Measurements from ENCODE around the gene UROC1. TPM values are rescaled to one million over a fixed set of nuclear protein-coding genes. Genes with fewer than 3 reads are reported as not detected.

Gene UROC1
- total RNA-seq, 1 experiment from 2014 or later: not detected

DNA sequence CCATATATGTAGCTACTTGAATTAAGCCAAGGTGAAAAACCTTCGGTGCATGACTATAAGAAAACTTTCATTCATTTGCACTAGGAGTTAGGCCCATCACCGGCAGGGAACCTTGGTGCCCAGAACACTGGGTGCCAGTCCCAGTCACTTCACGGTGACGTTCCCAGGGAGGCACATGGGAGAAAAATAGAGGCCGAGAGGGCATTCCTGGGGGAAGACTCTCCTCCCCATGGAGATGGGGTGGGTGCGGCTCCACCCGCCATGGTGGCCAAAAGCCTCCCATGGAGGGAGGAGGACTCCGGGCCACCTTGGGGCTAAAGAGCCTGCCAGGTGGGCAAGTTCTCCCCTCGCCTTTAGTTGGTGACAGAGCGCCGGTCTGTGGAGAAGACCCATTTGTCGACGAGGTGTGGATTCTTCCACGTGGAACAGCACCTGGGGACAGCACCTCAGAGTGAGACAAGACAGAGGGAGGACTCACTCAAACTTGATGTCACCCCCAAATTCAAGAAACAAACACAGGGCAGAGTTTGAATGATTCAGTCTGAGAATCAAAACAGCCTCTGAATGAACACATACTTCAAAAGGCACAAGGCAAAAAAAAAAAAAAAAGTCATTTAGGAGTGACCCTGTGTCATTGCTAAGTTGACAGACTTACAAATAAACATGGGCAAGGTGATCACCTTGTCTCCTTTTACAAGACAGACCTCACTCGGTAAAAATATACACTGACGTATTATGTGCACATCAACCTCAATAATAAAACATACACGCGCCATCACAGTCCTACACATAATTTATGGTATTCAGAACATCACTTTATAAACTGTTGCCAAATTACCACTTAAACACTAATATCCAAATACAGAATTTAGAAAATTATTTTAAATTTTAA is 80.5 kb downstream of the UROC1 start:
- in situ Hi-C loops (cut with HindIII; ENCODE audit: low sequenced_read_pairs): no loop called here
- no peak for DNase-seq (ENCODE audit: low spot score)

DNA sequence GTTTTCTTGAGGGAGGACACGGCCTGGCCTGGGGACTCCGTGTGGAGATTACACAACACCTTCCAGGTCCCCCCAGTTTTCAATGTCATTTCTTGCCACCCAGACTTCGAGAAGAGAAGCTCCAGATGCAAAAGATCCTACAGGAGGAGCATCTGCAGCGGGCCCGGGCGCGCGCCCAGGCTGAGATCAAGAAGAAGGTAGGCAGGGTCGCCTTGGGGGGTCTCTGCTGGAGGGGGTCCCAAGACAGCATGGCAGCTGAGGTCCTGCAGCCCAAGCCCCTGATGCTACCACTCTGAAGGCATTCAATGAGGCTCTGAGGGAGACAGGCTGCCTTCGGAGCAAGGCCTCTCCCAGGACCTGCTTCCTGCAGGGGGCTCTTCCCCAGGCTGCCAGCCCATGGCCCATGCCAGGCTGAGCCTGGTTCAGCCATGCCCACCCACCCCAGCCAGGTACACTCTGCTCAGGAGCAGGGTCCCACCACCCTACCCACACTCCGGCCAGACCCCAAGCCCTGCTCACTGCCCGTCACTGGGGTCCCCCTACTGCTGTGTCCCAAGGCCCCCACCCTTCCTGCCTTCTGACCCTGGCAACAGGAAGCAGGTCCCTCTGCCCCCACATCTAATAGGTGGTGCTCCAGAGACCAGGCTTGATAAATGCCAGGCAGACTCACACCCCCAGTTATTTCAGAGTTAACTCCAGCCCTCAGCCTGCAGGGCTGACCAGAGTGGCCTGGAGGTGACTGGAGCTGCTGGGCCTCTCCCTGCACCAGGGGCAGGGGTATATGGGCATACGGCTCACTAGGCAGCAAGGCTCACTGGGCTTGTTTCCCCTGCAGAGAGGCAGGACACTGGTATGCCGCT is 81.9 kb downstream of the UROC1 start:
- in situ Hi-C loops (cut with HindIII; ENCODE audit: low sequenced_read_pairs): no loop called here

DNA sequence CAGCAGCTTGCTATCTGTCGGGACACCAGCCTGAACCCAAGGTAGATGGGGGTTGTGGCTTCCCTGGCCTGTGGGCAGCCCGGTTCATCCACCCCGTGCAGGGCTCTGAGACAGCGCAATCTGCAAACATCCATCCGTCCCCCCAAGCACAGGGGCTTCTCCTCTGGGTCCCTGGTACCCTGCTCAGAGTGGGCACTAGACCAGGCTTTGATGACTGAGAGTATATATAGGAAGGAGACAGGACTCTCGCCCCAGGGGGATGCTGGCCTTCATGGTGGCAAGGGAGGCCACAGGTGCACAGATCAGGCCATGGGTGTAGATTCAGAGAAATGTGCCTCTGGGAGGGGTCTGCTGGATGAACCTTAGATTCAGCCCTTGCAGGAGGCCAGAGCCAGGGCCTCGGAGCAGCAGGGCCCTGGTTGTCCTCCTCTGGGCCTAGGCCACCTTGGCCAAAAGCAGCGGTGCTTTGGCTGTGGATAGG is 82.6 kb downstream of the UROC1 start:
- in situ Hi-C loops (cut with HindIII; ENCODE audit: low sequenced_read_pairs): no loop called here
- DNase-seq (ENCODE audit: low spot score): no peak

More for the DNA sequence above, 81.9 kb downstream of the UROC1 start:
- DNase-seq (ENCODE audit: low spot score): no peak

DNA sequence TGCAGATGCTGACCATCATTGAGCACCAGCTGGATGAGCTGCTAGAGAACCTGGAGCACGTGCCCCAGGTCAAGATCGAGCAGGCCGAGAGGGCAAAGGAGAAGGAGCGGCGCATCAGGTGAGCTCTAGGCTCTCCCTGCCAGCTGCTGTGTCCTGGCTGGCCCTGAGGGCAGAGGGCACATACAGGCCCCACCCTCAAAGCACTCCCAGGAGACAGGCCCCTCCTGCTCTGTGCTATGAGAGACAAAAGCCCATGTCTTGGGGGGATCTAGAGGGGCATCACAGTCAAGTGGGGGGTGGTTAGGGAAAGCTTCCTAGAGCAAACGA is 83.3 kb downstream of the UROC1 start:
- DNase-seq (ENCODE audit: low spot score): no peak
- in situ Hi-C loops (cut with HindIII; ENCODE audit: low sequenced_read_pairs): no loop called here

DNA sequence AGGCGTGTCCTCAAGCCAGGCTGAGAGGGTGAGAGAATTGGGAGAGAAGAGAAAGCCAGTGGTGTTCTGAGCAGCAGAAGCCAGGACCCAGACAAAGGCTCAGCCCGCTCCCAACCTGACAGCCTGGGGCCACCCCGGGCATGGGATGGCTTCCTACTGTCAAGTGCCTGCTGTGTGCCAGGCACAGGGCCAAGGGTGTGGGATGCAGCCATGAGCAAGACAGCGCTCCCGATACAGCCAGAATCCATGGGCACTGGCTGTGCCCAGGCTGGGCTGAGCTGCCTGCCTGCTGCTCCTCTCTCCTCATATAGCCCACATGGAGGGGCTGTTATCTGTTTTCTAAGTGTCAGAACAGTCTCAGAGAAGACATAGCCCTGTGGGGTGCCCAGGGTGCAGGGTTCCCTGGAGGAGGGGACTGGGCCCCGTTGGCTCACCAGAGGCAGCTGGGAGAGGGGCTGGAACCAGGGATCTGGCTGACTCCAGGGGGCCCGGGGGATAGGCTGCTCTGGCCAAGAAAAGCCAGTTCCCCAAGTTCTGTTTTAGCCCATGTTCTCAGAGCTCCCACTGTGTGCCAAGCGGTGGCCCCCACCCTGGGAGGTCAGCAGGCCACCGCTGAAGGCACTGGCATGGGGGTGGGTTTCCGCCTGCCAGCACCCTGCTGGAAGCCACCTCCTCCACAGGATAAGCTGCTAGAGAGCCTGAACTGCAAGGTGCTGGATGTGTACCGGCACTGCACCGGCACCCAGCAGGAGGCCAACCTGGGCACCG is 83.9 kb downstream of the UROC1 start:
- no peak for DNase-seq (ENCODE audit: low spot score)
- in situ Hi-C loops (cut with HindIII; ENCODE audit: low sequenced_read_pairs): no loop called here

DNA sequence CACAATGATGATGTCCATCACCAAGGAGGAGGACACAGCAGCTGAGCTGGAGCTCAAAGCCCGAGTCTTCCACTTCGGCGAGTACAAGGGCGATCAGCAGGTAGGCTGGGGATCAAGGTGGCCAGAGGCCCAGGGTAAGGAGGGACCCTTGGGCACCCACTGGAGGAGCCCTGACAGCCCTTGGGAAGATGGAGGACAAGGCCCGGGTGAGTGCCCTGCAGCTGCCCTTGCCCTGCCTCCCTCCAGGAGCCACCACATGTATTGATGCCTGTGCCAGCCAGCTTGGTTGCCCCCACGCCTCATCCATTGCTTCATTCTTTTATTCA is 84.5 kb downstream of the UROC1 start:
- no peak for DNase-seq (ENCODE audit: low spot score)
- in situ Hi-C loops (cut with HindIII; ENCODE audit: low sequenced_read_pairs): no loop called here

DNA sequence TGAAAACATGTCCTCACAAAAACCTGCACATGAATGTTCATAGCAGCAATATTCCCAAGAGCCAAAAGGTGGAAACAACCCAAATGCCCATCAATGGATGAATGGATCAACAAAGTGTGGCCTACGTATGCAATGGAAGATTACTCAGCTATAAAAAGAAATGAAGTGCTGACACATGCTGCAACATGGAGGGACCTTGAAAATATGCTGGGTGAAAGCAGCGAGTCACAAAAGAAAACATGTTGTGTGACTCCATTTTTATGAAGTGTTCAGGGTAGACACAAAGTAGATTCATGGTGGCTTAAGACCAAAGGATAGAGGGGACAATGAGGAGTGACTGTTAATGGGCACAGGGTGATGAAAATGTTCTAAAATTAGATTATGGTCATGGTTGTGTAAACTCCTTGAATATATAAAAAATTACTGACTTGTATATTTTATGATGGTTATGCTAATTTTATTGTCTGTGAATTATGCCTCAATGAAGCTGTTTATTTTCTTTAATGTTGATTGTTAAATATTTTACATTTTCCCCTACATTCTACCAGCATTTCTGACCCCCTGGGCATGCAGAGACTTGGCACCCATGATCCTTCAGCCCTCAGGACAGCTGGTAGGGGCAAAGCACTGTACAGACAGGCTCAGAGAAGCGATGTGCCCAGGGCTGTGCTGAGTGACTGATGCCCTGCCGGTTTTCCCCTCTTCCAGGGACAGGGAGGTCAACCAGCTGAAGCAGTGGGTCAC is 85.0 kb downstream of the UROC1 start:
- in situ Hi-C loops (cut with HindIII; ENCODE audit: low sequenced_read_pairs): no loop called here
- no peak for DNase-seq (ENCODE audit: low spot score)

Other genes starting within 250 kb of the UROC1 start
- gene KLF15, start 160.4 kb downstream of the UROC1 start, total RNA-seq (2014; rRNA removed; shearing (Covaris generic)): 5.9 and 8.7 TPM in 2 replicates
- gene CFAP100, start 122.9 kb downstream of the UROC1 start, total RNA-seq (2014; rRNA removed; shearing (Covaris generic)): not detected in 2 replicates
- 11.4 and 18.9 TPM in 2 replicates for gene ZXDC, start 41.9 kb downstream of the UROC1 start, total RNA-seq (2014; rRNA removed; shearing (Covaris generic))
- 0.49 and 2.0 TPM in 2 replicates for gene CHST13, start 6.4 kb upstream of the UROC1 start, total RNA-seq (2014; rRNA removed; shearing (Covaris generic))
- gene C3orf22, start 41.2 kb upstream of the UROC1 start, total RNA-seq (2014; rRNA removed; shearing (Covaris generic)): not detected in 2 replicates
- gene TXNRD3, start 137.4 kb upstream of the UROC1 start, total RNA-seq (2014; rRNA removed; shearing (Covaris generic)): 13.2 and 21.5 TPM in 2 replicates
- gene CHCHD6, start 186.5 kb upstream of the UROC1 start, total RNA-seq (2014; rRNA removed; shearing (Covaris generic)): 32.3 and 36.2 TPM in 2 replicates

Measured in G401 (cell line).